ENCODE results near the gene ARPC5.

ARPC5 gene

DNA sequence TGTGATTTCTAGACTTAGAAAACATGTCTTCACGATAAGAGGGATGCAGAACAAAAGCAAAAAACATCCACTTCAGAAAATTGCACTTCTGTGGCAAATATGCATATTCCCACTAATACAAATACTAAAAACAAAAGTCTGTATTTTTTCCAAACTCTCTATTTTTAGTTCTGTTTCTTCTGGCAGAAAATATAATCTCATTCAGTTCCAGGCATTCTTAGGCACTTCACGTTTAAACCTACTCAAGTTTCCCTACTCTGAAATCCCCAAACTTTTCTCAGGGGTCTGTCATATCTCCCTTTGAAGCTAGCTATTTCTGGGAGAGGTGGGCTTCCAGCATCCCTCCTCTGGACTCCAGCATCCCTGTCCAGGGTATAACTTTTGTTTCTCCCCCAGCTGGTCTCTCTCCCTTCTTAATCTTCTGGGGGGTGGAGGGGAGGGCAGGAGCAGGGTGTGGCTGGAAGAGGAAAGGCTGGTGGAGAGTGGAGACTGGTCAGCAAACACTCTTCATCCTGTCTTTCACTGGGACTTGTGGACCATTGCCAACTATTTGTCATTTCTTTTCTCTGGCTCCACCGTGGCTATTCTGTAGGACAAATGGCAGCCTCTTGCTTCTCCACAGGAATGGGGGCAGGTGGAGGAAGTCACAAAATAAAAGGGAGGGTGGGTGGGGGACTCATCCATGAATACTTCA lies 25.7 kb downstream of the ARPC5 start:
- peak; percentile 82 for DNase-seq

DNA sequence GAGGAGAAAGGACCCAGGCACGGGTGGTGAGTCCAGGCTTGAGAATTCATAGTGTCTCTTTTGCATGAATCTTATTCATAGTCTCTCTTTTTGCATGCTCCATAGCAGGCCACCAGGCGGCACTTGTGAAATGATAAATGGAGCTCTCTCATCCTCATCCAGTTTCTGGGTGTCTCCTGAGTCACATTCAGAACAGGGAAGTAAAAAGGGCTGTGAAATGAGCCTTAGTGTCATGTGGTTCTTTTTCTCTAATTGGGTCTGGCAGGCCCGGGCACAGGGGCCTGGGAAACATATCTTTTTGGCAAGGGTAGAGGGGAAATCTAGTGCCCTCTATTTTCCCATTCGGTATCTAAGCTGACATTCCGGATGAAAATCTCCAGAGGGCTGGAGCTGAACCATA lies 26.3 kb downstream of the ARPC5 start:
- peak; percentile 20 for DNase-seq

DNA sequence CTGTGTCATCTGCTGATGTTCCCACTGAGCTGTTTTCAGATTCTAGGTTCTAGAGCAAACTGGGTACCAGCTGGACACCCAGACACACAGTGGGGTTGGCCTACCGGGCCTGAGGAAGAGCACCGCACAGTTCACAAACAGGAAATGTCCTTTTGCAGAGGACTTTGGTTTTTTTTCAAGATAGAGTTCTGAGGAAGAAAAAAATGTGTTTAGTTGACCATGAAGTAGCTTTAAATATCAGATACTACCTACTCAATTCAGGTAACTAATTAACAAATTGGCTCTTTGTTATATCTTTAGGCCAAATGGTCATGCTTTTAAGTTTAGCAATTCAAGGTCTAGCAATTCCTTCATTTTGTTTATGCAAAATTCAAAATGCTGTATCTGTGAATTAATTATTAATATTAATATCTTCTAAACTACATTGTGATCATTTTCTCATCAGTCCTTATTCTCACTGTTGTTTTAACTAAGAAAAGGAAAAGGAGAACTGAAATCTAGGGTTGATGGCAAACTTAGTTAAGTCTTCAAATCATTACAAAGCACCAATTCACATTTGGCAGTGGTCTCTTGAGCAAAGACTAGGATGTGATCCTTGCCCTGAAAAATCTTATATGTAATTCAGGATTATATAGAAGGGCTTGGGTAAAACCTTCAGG lies 28.1 kb downstream of the ARPC5 start:
- no peak for DNase-seq

DNA sequence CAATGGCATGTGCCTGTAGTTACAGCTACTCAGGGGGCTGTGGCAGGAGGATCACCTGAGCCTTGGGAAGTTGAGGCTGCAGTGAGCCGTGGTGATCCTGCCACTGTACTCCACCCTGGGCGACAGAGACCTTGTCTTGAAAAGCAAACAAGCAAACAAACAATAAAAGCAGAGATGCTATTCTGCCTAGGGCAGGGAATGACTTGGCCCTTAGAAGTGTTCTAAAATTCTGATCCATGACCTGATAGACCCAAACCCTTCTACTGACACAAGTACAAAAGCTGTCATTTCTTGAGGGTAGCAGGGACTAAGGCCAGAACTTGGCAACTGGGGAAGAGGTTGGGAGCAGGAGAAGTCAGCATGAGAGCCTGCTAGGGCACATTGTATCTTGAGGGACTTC lies 29.7 kb downstream of the ARPC5 start:
- DNase-seq = no peak

DNA sequence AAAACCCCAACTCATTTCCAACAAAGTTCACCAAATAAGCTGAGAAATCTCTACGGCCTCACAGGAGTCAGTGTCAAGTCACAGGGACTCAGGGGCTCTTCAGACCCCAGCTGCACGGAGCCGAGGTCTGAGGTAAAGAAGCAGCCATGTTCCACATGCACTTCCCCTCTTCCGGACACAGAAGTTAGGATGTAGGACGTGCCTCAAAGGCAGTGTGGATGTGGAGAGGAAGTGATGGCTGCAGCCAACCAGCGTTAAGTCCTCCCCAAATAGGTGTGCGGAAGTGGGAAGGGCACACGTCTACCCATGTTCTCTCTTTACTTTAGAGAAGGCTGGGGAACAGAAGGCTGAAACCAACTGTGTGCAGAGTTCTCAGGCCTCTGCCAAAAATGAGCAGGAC lies 30.8 kb downstream of the ARPC5 start:
- DNase-seq = no peak

DNA sequence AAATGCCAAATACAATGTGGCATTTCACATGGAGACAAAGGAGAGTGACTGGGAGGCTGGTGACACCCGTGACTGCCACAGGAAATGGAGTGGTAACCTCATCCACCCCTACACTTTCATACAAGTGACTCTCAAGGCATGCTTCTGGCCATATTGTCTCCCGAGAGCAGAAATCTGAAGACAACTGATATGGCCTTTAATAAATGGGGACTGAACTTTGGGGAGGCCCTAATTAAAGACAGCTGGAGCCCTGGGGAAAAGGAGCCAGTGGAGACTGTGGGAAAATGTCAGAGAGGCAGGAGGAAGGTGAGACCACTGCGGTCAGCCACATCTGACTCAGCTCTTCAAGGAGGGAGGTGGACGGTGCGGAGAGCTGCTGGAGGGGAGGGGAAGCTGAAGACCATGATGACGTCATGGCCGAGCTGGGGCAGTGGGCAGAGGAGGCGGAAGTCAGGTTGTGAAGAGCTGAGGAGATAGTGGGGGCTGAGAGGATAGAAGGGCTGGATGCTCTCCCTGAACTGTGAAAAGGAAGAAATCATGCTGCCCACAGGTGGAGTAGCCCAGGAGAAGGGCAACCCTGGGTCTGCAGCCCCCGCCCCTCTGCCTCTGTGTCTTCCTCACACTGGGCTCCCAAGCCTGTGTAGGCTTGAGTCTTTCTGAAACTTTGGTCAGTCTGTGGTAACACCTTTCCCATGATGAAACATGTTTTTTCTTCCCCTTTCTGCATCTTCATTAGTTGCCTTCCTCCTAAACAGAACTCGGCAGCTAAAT lies 31.4 kb downstream of the ARPC5 start:
- DNase-seq = no peak

DNA sequence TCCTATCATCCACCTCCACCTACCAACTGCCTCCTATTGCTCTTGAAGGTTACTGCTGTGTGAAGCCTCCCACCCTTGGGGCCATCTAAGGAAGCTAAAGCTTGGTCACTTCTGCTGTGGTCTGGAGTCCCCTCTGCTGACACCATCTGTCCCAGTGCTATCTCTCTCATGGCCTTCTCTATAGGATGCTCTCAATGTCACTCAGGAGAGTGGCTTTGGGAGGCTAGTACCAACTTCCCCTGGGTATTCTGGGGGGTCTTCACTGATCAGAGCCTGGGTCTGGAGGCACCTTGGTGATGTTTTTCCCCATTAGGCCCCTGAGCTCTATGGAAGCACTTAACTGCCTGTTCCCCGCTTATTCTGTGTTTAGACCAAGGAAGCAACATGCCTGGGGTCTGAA lies 33.1 kb downstream of the ARPC5 start:
- no peak for DNase-seq

DNA sequence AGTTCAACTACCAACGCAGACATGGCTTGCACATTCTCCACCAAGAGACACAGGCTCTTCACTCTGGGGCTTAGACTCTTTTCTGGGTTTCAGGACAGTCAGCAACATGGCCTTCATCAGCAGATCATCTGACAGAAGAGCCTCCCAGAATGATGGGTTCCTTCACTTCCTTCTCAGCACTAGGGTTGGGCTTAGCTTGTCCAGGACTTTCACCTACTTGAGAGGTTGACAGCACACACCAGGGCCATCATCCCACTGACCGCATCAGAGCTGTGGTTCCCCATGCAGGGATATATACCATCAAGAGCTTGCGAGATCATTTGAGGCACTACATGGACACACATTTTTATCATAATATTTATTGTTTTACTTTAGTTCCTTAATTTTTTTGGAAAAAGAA lies 34.9 kb downstream of the ARPC5 start:
- no peak for DNase-seq

DNA sequence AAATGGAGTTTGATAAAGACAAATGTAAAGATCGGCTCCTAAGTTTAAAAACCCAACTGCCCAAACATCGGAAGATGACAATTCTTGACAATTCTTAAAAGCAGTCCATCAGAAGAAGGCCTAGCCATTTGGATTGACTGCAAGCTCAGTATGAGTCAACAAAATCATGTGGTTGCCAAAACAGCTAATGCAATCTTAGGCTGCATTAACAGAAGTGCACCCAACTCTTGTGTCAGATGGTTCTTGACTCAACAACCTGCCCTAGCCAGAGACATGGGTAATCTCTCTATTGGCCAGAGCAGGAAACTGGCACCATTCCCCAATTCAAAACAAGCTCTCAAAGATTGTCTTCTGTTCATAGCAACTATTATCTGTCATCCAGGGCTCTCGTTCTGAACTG lies 35.4 kb downstream of the ARPC5 start:
- no peak for DNase-seq

DNA sequence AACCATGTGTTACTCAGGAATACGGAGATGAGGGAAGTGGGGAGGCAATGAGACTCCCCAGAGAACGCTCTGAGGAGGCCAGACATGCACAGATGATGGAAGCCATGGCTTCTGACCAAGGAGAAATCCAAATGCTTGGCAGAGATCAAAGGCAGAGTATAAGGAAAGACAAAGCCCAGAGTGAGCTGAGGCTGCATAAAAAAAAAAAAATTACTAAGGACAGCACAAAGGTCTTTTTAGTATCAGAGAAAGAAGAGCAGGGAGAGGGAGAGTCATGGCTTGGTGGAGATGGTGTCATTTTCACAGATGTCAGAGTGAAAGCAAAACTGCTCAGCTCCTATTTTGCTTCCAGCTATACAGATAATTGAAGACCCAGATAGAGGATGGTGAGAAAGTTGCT lies 37.2 kb downstream of the ARPC5 start:
- DNase-seq = no peak

DNA sequence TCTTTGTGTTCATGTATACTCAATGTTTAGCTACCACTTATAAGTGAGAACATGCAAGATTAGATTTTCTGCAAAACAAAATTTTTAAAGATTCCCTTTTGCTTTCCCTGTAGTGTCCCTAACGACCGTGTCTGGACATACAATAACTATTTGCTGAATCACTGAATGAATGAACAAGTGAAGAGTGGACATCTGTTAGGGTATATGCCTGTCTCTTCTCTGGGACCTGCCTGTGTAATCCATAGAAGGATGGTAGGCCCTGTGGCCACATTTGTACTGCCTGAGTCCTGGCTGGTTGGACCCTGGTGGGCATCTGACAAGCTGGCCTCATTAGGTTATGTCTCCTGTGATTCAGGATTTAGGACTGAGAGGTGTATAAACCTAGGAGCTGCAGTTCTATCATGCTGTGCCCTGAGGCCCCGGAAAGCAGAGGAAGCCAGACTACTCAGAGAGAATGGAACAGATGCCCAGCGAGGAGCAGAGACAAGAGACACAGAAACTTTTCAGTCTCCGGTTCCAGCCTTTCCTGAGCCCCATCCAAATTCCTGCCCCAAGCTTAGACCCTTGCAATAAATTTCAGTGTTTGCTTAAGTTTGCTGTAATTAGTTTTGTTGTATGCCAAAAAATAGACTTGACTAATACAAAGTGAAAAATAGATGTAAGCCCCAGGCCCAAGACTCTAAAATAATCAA lies 37.8 kb downstream of the ARPC5 start:
- DNase-seq = no peak

DNA sequence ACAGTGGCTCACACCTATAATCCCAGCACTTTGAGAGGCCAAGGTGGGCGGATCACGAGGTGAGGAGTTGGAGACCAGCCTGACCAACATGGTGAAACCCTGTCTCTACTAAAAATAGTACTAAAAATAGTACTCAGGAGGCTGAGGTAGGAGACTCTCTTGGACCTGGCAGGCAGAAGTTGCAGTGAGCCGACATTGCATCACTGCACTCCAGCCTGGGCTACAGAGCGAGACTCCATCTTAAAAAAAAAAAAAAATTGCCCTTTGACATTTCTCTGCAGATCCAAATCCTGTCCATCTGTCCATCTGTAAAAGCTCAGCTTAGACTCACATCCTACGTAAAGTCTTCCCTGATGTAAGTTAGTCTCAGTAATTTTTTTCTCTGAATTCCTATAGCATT lies 39.1 kb downstream of the ARPC5 start:
- no peak for DNase-seq

DNA sequence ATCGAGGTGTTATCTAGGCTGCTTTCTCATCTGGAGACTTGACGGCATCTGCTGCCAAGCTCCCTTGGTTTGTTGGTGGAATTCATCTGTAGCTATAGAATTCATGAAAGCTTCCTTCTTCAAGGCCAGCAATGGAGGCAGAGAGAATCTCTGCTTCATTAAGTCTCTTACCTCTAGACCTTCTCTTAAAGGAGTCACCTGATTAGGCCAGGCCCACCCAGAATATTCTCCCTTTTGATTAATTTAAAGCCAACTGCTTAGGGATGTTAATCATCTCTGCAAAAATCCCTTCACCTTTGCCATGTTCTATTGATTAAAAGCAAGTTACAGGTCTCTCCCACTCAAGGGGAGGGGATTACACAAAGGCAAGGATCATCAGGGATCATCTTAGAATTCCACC lies 40.0 kb downstream of the ARPC5 start:
- no peak for DNase-seq

DNA sequence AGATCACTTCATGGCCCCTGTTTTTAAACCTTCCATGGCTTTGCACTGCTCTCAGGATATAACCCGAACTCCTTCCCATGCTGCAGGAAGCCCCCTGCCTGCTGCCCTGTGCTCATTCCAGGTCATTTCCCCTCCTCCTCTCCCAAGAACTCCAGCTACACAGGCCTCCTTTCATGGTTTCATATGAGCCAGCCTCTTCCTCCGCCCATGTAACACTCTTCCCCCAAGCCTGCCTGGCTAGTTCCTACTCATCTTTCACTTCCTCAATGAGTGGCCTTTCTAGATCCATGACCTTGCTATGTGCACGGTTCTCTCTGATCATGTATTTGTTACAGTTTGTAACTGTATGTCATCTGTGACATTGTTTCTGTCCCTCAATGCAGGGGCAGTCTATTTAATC lies 42.2 kb downstream of the ARPC5 start:
- no peak for DNase-seq

DNA sequence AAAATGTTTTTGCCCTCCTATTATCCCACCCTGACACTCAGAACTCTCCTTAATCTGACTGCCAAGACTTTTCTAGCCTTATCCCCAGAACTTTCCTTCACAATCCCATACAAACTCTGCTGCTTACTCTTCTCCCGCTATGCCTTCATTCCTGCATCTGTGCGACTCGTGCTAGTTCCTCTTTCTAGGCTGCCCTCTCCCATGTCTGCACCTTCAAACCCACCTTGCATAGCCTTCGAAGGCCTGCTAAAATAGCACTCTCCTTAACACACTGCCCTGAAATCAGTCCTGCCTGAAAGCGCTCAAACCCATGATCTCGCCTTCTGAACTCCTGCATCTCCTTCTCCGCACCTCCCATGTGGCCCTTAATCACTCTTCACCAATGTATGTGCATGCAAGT lies 42.9 kb downstream of the ARPC5 start:
- no peak for DNase-seq

DNA sequence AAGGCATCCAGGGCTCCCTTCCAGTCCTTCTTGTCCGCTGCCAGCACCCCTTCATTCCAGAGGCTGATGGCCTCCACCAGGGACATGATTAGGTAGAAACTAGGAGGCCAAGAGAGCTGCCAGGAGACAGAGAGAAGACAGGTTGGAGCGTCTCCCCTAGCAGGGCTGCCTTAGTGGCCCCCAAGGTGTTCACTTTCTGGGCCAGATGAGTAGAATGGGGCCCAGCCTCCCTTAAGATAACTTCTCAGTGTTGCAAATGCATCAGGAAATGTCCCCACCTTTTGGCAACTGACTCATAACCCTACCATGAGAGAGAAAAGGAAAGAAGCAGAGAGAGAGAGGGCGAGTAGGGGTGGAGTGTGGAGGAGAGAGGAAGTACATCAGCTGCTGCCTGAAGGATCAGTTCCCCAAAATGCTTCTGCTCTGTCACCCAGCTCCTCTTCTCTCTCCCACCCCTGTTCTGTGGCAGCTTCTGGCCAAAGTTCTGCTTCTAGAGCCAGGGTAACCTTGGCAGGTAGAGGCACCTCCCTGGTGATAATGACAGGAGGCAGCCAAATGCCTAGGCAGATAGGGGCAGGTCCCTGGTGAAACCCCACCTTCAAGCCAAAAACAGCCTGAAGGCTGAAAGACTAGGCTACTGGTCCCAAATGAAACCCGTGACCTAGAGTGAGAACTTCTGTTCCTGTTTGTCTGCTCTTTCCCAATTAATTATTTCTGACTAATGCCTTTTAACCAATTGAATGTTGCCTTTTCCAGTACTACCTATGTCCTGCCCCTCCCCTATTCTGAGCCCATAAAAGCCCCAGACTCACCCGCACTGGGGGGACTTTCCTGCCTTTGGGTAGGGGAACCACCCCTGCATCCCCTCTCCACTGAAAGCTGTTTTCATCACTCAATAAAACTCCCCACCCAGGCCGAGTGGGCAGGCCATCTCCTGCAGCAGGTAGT lies 45.1 kb downstream of the ARPC5 start, which contains the start of gene NCF2:
TSS of gene NCF2 (minus strand) at position 216 of the 948 bp plus-strand sequence. CDS start at position 86, 130 bp downstream.
- DNase-seq = no peak

DNA sequence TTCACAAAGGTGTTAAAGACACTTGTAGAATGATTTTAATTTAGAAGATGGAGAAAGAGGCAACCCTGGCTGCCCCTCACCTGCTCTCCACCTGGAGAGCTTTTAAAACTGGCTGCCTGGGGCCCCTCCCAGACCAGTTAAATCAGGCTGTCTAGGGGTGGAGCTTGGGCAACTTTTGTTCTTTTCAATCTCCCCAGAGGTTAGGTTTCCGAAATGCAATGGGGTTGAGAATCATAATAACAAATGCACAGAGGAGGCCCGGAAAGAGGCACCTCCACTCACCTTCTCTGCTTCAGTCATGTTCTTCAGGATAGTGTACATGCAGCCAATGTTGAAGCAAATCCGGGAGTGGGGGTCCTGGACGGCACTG lies 45.7 kb downstream of the ARPC5 start:
- DNase-seq = no peak

DNA sequence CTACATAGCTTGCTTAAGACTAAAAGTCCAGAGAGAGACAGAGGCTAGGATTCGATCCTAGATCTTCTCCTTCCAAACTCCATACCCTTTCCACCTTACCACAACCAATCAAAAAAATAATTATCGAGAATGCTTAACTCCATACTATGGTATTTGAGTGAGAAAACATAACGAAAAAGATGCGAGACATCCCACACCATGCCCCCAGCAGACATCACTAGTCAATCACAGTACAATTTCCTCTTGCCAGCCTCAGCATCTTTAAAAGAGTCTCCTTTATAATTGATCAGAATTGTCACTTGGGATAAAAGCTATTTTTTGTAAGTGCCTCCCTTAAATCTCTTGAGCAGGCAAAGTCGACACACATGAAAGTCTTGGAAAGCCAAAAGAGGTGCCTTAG lies 46.2 kb downstream of the ARPC5 start:
- no peak for DNase-seq

DNA sequence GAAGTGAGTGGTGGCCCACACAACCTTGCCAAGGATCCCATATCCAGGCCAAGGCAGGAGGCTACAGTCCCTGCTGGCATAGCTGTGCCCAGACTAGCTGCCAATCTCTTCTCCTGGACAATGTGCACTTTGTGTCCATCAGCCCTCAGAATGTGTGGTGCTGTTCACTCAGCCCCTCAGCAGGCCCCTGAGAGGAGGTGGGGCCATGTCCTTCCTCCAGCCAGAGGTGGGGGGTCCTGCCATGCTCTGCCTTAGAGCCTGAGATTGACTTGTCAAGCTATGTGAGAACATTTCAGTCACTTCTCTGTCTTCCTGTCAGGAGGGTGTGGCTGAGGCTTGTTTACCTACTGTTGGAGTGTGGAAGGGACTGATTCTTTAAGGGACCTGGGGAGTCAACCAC lies 46.8 kb downstream of the ARPC5 start:
- DNase-seq = no peak

DNA sequence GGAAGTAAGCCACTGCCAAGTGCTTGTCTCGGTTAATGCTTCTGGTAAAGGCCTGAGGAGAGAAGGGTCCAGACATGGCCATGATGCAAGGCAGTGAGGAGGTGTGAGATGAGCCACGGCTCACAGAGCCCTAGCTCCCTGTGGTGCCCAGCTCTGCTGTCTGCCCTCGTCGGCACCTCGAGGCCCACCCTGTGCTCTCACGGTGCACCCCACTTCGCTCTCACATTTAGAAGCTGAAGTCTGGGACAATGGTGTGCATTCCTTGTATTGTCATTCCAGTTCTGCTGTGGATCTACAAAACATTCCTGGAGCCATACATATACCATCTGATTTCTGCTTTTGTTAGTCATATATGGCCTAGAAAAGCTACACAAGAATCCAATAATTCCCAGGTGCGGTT lies 48.7 kb downstream of the ARPC5 start:
- DNase-seq = no peak

DNA sequence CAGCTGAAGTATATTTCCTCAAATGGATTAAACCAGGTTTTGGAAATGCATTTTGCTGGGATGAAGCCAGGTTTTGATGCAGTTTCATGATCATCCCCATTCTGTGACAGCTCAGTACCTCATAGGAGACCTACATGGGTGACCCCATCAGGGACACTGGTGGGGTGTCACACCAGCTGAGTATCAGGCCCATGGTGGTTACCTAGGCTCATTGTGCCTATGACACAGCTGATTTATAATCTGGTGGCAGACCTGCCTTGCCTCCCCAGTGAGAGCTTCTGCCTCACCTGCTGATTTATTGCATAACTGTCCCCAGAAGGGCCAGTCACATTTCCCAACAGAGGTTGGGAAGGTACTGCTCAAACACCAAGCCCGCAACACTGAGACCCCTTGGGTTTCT lies 49.1 kb downstream of the ARPC5 start:
- DNase-seq = no peak

DNA sequence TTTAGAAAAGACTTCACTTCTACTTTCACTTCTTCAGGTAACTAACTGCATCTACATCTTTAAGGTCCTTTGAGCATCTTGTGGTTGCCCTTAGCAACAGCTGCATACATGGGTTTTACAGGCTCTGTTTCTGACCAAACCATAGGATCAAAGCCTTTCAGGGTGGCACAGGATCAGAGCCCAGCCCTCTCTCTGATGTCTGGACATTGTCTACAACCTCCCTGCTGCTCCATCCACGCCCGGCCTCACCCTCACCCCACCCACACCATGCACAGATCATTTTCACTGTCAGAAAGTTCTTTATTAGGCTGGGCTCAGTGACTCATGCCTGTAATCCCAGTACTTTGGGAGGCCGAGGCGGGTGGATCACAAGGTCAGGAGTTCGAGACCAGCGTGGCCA lies 50.5 kb downstream of the ARPC5 start:
- no peak for DNase-seq
